GM19099 (cell line): ENCODE data around the gene NEMP2.

ENCODE experiments used
- POLR2A ChIP-seq: IDR thresholded peaks from 3 replicates; pipeline ENCODE4 v1.6.1; 2011; ENCODE audit warnings: low read depth; ENCODE audit not compliant: insufficient read length; ENCODE audit errors: extremely low read depth

NEMP2 gene

DNA sequence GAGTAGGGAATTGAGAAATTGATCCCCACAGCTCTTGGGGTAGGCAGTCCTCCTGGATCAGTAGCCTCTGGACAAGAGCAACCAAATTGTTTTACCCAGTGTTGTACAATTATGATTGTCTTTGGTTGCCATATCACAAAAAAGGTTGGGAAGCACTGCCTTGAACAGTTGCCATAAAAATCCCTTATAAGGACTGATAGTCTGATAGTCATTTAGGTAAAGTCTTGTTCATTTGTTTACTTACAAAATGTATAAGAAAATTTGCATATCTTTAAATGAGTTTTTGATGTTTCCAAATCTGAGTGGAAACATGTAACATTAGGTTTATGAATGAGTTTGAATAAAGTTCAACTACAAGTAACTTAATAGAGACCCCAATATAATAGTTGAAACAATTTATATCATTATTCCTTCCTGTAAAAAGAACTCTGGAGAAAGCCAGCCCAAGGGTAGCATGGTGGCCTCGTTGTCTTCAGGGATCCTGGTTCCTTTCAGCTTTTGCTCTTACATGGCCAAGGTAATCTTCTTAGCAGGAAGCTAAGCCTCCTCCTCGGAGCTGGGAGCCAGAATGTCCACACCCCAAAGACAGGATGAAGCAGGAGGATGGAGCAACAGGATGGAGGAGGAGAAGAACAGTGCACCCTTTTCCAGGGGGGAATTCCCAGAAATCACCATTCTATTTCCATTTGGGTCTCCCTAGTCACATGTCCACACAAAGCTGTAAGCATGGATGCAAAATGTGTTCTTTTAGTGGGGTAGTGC lies 35.7 kb upstream of the NEMP2 start:
- TF ChIP-seq POLR2A = no peak

DNA sequence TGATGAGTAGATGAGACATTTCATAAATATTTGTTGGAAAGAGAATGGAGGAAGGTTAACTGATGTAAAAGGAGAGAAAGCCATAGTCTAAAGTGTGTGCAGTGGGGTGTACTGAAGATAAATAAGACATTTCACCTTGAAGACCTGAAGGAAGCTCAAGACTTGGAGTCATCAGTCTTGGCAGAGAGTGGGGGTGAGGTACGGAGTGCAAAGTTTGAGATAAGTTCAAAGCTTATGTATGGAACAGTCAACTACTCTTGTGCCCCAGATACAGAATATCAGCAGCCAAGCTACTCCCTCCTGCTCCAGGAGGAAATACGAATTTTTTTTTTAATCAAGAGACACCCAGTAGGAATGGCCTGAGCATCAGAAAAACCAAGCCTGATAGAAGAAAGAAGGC lies 30.3 kb upstream of the NEMP2 start:
- TF ChIP-seq POLR2A = no peak

DNA sequence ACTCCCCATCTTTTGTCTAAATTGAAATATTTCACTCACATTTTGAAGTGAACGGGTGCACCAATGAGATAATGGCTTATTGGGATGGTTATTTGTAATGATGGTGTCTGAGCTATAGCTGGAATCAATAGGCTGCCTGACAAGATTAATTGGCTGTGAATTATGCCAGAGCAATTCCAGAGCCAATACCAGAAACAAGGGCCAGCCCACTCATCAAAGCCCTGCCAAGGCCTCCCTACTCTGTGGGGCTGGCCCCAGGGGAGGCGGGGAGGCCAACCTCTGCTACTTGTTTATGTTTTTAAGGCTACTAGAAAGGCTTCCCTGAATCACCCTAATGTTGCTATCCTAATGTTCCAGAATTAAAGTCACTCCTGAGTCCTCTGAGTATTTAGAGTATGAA lies 29.1 kb upstream of the NEMP2 start:
- TF ChIP-seq POLR2A = no peak

DNA sequence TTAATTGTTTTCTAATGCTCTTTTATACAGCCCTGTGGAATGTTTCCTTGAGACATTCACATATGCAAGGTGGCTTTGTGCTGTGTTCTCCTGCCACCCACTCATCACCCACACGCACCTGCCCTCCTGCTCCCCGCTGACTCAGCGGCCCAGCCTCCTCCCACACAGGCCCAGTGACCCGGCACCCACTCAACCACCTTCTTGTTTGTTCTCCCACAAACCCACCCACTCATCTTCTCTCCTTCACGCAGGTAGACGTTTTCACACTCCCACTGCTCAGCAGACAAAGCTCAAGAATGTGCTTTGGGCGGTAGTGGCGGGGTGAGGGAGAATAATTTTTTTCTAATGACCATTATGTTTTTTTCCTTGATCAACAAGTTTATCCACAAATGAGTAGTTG lies 28.6 kb upstream of the NEMP2 start:
- TF ChIP-seq POLR2A = no peak

DNA sequence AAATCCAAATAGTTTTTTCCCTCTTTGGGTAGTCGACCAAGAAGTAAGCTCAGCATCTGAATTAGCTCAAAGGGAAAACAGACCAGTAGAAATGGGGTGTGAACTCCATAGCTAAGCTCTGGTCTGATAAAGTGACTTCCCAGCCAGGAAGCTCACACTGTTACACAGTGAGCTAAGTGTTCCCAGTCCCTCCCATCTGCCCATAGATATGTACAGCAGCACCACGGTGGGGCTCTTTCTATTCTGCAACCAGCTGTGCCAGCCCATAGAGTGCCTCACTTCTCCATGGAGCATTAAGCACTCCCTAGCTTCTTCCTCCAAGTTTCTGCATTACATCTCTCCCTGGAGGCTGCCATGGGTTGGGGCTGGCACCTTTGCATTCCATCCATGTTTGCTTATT lies 27.6 kb upstream of the NEMP2 start:
- TF ChIP-seq POLR2A = no peak

DNA sequence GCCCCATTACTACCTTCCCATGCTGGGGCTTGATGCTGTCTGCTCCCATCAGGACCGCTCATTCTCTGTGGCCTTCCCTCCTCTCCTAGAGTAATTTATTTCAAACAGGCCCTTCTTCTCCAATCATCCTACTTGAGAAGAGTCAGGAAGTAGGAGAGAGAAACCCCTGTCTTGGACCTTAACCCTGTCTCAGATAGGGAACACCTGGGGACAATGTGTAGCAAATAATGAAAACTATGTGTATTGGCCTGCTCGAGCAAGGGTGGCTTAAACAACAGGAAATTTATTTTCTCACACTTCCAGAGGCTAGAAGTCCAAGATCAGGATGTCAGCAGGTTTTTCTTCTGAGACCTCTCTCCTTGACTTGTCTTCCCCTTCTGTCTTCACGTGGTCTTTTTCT lies 26.6 kb upstream of the NEMP2 start:
- no peak for TF ChIP-seq POLR2A

DNA sequence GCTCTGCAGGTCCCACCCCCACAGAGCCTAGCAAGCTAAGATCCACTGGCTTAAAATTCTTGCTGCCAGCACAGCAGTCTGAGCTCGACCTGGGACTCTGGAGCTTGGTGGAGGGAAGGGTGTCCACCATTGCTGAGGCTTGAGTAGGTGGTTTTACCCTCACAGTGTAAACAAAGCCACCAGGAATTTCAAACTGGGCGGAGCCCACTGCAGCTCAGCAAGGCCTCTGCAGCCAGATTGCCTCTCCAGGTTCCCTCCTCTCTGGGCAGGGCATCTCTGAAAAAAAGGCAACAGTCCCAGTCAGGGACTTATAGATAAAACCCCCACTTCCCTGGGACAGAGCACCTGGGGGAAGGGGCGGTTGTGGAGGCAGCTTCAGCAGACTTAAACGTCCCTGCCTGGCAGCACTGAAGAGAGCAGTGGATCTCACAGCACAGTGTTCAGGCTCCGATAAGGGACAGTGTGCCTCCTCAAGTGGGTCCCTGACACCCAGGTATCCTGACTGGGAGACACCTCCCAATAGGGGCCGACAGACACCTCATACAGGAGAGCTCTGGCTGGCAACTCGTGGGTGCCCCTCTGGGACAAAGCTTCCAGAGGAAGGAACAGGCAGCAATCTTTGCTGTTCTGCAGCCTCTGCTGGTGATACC lies 20.0 kb upstream of the NEMP2 start:
- TF ChIP-seq POLR2A = no peak

DNA sequence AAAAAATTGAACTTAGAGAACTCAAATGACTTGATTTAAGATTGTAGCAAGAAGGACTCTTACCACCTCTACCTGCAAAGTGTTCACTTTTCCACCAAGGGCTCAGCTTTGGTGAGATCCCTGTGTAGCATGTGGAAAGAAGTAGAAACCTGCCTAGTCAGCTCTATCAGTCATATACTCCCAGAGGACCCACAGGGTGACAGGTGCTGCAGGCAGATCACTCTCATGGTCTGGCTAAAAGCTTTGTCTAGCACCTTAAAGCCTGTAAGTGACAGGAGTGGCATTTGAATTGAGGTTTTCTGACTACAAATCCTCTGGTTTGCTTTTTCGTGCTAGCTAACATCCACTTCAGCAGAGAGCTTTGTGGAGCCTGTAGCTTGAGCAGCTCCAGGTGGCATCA lies 18.7 kb upstream of the NEMP2 start:
- no peak for TF ChIP-seq POLR2A

DNA sequence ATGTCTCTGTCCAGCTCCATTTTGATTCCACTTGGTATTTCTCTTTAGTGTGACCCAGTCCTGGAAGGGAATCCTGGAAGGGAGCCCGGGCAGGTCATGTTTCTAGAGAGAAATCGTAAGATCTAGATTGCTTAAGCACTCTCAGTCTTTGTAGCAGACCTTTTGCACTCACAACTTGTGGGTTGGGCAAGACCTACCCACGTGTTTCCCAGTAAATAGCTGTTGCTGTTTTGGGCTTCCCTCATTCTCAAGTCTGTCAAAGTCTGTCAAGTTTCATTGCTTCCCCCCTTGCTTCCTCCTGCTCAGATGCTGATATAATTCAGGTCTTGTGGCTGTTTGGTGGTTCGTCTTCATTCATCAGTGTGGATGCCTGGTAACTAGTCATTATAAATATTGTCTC lies 17.4 kb upstream of the NEMP2 start:
- no peak for TF ChIP-seq POLR2A

DNA sequence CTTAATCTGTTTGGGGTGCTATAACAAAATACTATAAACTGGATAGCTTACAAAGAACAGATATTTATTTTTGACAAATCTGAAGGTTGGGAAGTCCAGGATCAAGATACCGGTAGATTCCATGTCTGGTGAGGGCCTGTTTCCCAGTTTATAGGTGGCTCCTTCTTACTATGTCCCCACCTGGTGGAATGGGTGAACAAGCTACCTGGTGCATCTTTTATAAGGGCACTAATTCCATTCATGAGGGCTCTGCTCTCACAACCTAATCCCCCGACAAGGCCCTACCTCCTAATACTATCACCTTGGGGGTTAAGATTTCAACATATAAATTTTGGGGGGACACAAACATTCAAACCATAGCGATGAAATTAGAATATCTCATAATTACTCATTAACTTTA lies 15.6 kb upstream of the NEMP2 start:
- TF ChIP-seq POLR2A = no peak

DNA sequence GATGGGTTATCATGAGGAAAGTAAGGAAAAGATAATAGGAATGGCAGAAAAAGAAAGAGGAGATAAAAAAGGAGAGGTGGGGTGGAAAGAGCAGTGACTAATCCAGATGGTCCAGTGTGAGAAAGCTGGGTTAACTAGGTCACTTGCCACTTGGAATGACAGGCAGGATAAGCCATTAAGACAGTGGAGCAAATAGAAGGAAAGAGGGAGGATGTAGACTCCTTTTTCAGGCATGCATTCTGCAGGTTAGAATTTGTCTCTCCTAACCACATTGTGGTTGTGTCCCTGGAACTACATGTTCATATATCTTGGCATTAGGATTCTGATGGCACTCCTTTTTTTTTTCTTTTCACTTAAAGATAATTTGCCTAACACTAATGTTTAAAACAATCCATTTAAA lies 13.4 kb upstream of the NEMP2 start:
- no peak for TF ChIP-seq POLR2A

DNA sequence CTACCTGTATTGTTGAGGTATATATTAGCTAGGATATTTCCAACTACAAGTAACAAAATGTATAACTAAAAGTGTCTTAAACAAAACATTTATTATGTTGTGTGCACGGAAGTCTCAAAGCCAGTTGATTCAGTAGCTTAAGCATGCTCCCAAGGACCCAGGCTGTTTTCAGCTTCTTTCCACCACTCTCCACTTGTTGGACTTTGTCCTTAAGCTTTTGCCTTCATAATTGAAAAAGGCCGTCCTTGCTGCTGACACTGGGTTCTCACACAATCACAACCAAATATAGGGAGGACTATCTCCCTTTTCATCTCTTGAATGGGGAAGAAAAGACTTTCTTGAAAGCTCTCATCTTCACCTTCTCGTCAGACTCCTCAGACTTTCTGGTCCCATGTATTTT lies 12.2 kb upstream of the NEMP2 start:
- no peak for TF ChIP-seq POLR2A

DNA sequence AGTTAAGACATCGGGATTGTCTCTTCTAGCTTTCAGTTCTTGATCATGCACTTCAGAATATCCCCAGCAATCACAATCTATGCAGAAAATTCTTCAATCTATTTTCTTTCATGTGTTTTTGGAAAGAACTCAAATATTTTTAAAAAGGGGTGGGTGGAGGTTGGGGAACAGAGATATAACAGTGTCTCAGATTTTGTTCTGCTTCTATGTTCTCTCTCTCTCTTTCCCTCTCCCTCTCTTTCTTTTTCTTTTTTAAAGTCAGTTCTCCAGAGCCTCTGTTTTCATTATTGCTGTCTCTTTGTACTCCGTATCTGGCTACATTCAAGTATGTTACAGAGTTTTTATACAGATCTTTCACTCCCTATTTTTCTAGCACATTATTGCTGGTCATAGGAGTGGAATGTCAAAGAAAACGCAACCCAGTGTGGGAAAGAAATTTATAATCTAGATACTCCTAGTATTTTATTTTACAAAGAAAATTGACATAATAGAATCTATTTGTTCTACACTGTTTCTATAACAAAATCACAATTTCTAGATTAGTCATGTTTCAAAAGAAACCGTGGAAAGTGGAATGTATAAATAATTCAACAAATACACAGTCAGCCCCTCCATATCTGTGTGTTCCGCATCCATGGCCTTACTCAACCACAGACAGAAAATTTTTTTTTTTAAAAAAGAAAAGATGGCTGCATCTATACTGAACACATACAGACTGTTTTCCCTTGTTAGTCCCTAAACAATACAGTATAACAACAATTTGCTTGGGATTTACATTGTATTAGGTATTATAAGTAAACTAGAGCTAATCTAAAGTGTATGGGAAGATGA lies 11.2 kb upstream of the NEMP2 start:
- no peak for TF ChIP-seq POLR2A

DNA sequence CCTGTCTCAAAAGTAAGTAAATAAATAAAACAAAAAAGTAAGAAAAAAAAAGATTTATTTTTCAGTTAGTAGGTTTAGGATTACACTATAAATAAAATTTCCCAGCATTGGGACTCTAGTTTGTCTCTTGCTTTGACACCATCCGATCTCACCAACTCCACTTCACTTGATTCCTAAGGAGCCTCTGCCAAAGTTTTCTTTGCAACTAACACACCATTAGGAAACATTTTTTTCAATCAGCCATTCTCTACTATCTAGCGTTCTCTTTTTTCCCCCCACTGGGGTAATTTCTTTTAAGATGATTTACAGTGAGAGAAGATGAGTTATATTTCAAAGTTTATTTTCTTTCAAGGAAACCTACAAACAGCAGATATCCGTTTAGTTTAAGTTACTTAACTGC lies 10.6 kb upstream of the NEMP2 start:
- no peak for TF ChIP-seq POLR2A

DNA sequence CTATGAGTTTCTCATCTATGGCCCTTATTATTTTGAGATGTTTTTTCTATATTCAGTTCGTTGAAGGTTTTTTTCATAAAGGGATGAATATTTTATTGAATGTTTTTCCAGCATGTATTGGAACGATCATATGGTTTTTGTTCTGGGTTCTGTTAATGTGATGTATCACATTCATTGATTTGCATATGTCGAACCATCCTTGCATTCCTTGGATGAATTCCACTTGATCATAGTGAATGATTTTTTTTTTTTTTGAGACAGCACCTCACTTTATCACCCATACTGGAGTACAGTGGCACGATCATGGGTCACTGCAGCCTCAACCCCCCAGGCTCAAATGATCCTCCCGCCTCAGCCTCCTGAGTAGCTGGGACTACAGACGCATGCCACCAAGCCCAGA lies 5.5 kb upstream of the NEMP2 start:
- TF ChIP-seq POLR2A = no peak

DNA sequence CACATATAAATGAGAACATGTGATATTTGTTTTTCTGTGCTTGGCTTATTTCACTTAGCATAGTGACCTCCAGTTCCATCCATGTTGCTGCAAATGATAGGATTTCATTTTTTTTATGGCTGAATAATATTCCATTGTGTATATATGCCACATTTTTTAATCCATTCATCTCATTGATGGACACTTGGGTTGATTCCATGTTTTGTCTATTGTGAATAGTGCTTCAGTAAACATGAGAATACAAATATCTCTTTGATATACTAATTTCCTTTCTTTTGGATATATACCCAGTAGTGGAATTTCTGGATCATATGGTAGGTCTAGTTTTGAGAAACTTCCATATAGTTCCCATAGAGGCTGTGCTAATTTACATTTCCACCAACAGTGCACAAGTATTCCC lies 3.7 kb upstream of the NEMP2 start:
- no peak for TF ChIP-seq POLR2A
